Ectodermal cell (in vitro differentiated cells): ENCODE results near the gene MAP7.

Experiments used
- H3K27ac ChIP-seq: 2 replicates; pipeline ENCODE4 v1.7.0; 2013; ENCODE audit warnings: mild to moderate bottlenecking, low read depth, low read length; ENCODE audit not compliant: insufficient read depth, poor library complexity, severe bottlenecking
- H3K27me3 ChIP-seq: 2 replicates; pipeline ENCODE4 v1.7.0; 2013; ENCODE audit warnings: mild to moderate bottlenecking, low read length; ENCODE audit not compliant: insufficient read depth, control insufficient read depth, poor library complexity, severe bottlenecking
- H3K36me3 ChIP-seq: one replicate; pipeline ENCODE4 v1.7.0; 2013; ENCODE audit warnings: low read length; ENCODE audit not compliant: control insufficient read depth, insufficient read depth
- H3K4me1 ChIP-seq: one replicate; pipeline ENCODE4 v1.7.0; 2013; ENCODE audit warnings: low read length; ENCODE audit not compliant: control insufficient read depth, insufficient read depth
- H3K4me3 ChIP-seq: 2 replicates; pipeline ENCODE4 v1.7.0; 2013; ENCODE audit warnings: low read depth, low read length, control low read depth; ENCODE audit not compliant: insufficient read depth
- H3K9me3 ChIP-seq: 2 replicates; pipeline ENCODE4 v1.7.0; 2013; ENCODE audit warnings: mild to moderate bottlenecking, low read length, moderate library complexity; ENCODE audit not compliant: control insufficient read depth
- WGBS, 2 experiments: methylation state at CpG; one replicate each; pipeline ENCODE4 v1.1.7; 2013; ENCODE audit warnings: missing lambda C conversion rate in 2 of 2; 5-methylcytosine and 5-hydroxymethylcytosine counted together

Gene MAP7

GRCh38 chr6:136347847-136348246 is 202.4 kb downstream of the MAP7 start:
- no peak overlapping the region for H3K4me3 ChIP-seq

GRCh38 chr6:136345145-136345544 is 205.1 kb downstream of the MAP7 start:
- H3K9me3 ChIP-seq: no peaks in the 10 kb centered on the region
- 87 to 89% methylated on average over 1 to 2 of the region's 2 CpGs for WGBS, 2 experiments
- no peaks in the 10 kb centered on the region for H3K27me3 ChIP-seq

More at GRCh38 chr6:136347847-136348246, 202.4 kb downstream of the MAP7 start:
- H3K27me3 ChIP-seq: no peaks in the 10 kb centered on the region
- H3K27ac ChIP-seq: no peak overlapping the region
- 90 to 95% methylated on average over 1 of the region's 2 CpGs for WGBS, 2 experiments
- H3K4me1 ChIP-seq: peaks cover 4% of the 10 kb centered on the region
- no peaks in the 10 kb centered on the region for H3K36me3 ChIP-seq
- H3K9me3 ChIP-seq: no peaks in the 10 kb centered on the region

GRCh38 chr6:136344420-136344819 is 205.8 kb downstream of the MAP7 start:
- Histone ChIP-seq H3K27me3 (no peaks in the 10 kb centered on the region), H3K9me3 (no peaks in the 10 kb centered on the region), H3K4me1 (no peaks in the 10 kb centered on the region), H3K36me3 (no peaks in the 10 kb centered on the region), H3K27ac (no peak overlapping the region), H3K4me3 (no peak overlapping the region)
- 95 to 98% methylated on average over 2 of the region's 2 CpGs for WGBS, 2 experiments

More at GRCh38 chr6:136345145-136345544, 205.1 kb downstream of the MAP7 start:
- Histone ChIP-seq H3K4me1 (no peaks in the 10 kb centered on the region), H3K36me3 (no peaks in the 10 kb centered on the region), H3K4me3 (no peak overlapping the region), H3K27ac (no peak overlapping the region)

- Histone ChIP-seq H3K4me1 (no peaks in the 10 kb centered on the region), H3K36me3 (no peaks in the 10 kb centered on the region), H3K27ac (no peak overlapping the region), H3K9me3 (no peaks in the 10 kb centered on the region), H3K4me3 (no peak overlapping the region), H3K27me3 (no peaks in the 10 kb centered on the region)
- WGBS, 2 experiments: 93 to 94% methylated on average over 1 of the region's 1 CpG
These were observed 206.5 kb downstream of the MAP7 start for GRCh38 chr6:136343700-136344099.

- WGBS, 2 experiments: 71 to 91% methylated on average over 1 to 2 of the region's 2 CpGs
- Histone ChIP-seq H3K27me3 (no peaks in the 10 kb centered on the region), H3K4me1 (no peaks in the 10 kb centered on the region), H3K36me3 (no peaks in the 10 kb centered on the region), H3K27ac (no peak overlapping the region), H3K4me3 (no peak overlapping the region), H3K9me3 (no peaks in the 10 kb centered on the region)
These were observed 206.9 kb downstream of the MAP7 start for GRCh38 chr6:136343275-136343674.

- H3K4me1 ChIP-seq: no peaks in the 10 kb centered on the region
- no peak overlapping the region for H3K4me3 ChIP-seq
- H3K27me3 ChIP-seq: no peaks in the 10 kb centered on the region
- H3K36me3 ChIP-seq: no peaks in the 10 kb centered on the region
- no peak overlapping the region for H3K27ac ChIP-seq
- WGBS, 2 experiments: 100% methylated on average over 3 of the region's 3 CpGs
- no peaks in the 10 kb centered on the region for H3K9me3 ChIP-seq
These were observed 208.3 kb downstream of the MAP7 start for GRCh38 chr6:136341967-136342366.

GRCh38 chr6:136341367-136341766 is 208.9 kb downstream of the MAP7 start:
- H3K9me3 ChIP-seq: no peaks in the 10 kb centered on the region
- H3K27ac ChIP-seq: no peak overlapping the region
- WGBS, 2 experiments: 84 to 98% methylated on average over 3 of the region's 3 CpGs
- no peak overlapping the region for H3K4me3 ChIP-seq
- no peaks in the 10 kb centered on the region for H3K36me3 ChIP-seq
- H3K27me3 ChIP-seq: no peaks in the 10 kb centered on the region
- no peaks in the 10 kb centered on the region for H3K4me1 ChIP-seq

GRCh38 chr6:136338486-136338885 is 211.7 kb downstream of the MAP7 start:
- no peak overlapping the region for H3K4me3 ChIP-seq
- H3K9me3 ChIP-seq: no peaks in the 10 kb centered on the region
- WGBS, 2 experiments: 92% methylated on average over 4 of the region's 4 CpGs
- no peaks in the 10 kb centered on the region for H3K27me3 ChIP-seq
- H3K27ac ChIP-seq: no peak overlapping the region
- no peaks in the 10 kb centered on the region for H3K36me3 ChIP-seq
- H3K4me1 ChIP-seq: no peaks in the 10 kb centered on the region

GRCh38 chr6:136337606-136338005 is 212.6 kb downstream of the MAP7 start:
- no peak overlapping the region for H3K4me3 ChIP-seq
- no peaks in the 10 kb centered on the region for H3K36me3 ChIP-seq
- WGBS, 2 experiments: 91 to 92% methylated on average over 3 of the region's 3 CpGs
- no peaks in the 10 kb centered on the region for H3K4me1 ChIP-seq
- no peaks in the 10 kb centered on the region for H3K27me3 ChIP-seq
- H3K27ac ChIP-seq: no peak overlapping the region
- H3K9me3 ChIP-seq: no peaks in the 10 kb centered on the region

GRCh38 chr6:136337121-136337520 is 213.1 kb downstream of the MAP7 start:
- no peak overlapping the region for H3K27ac ChIP-seq
- H3K4me3 ChIP-seq: no peak overlapping the region
- no peaks in the 10 kb centered on the region for H3K27me3 ChIP-seq
- no peaks in the 10 kb centered on the region for H3K36me3 ChIP-seq
- no peaks in the 10 kb centered on the region for H3K9me3 ChIP-seq
- WGBS, 2 experiments: 94 to 97% methylated on average over 3 of the region's 3 CpGs
- no peaks in the 10 kb centered on the region for H3K4me1 ChIP-seq

- Histone ChIP-seq H3K4me1 (no peaks in the 10 kb centered on the region), H3K27ac (no peak overlapping the region), H3K27me3 (no peaks in the 10 kb centered on the region), H3K36me3 (no peaks in the 10 kb centered on the region), H3K9me3 (no peaks in the 10 kb centered on the region), H3K4me3 (no peak overlapping the region)
- WGBS, 2 experiments: 94 to 95% methylated on average over 12 of the region's 12 CpGs
These were observed 214.4 kb downstream of the MAP7 start for GRCh38 chr6:136335736-136336363.
